ENCODE measurements around the gene FUT3.
"Not testable (repeated sequence)": the region's sequence is repeated elsewhere in the genome, so short reads cannot be mapped to it uniquely, and the experiment has no call there.

Gene FUT3

DNA sequence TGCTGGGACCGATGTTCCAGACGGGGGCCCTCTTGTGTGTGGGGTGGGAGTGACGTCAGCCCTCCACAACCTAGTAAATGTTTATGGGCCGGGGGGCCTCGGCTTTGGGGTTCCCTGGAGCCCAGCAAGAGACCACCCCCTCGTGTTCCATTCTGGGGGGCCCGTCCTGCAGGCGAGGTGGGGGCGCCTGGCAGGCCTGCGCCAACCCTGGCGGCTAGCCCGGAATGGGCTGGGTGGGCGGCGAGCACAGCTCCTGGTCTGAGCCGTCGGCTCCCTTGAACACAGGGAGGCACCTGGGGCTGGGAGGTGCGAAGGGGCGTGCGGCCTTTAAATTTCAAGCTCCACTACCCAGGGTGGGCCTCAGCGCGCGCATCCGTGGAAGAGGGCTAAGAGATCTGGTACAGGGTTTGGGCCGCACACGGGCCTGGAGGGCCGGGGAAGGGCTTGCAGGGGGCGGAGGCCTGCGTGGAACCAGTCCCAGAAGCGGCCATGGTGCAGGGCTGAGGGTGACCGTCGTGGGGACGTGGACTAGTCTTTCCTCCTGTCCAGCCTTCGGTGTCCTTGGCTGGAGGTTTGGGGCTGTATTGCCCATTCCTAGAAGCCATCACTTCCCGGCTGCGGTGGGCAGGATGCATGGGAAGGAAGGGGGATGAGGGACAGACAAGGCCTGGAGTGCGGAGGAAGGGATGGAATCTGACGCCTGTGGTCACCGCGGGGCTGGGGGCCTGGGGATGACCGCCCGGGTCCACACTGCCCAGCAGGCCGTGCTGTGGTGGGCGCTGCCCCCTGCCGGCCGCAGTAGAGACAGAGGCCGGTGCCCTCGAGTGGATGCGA, 40.9 kb upstream of the FUT3 start:
- peaks cover 15% of the 10 kb centered on the region for H3K4me1 ChIP-seq (ENCODE audit: control insufficient read depth, insufficient read depth, low read length)

DNA sequence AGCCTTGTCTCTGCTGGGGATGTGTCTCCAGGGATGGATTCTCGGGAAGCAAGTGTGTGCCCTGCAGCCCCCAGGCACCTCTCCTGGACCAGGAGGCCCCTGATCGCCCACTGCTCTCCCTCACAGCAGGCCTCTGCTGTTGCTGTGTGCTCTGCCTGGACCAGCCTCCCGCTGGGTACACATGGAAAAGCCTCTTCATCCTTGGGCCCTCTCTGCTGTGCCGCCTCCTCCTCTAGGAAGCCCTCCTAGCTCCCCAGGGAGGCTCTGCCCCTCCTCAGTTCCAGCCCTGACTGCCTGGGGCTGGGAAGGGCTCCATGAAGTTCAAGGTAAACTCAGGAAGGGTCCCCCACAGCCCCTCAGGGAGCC, 40.3 kb upstream of the FUT3 start:
- H3K27ac ChIP-seq (ENCODE audit: low read depth, low read length) = no peak overlapping the region
- peaks cover 15% of the 10 kb centered on the region for H3K4me1 ChIP-seq (ENCODE audit: control insufficient read depth, insufficient read depth, low read length)
- no peak overlapping the region for H3K4me3 ChIP-seq (ENCODE audit: low read length)
- no peak overlapping the region for H3K9ac ChIP-seq (ENCODE audit: low read length)
- peaks cover 11% of the 10 kb centered on the region for H3K36me3 ChIP-seq (ENCODE audit: control insufficient read depth, insufficient read depth, low read length)
- H3K27me3 ChIP-seq (ENCODE audit: control insufficient read depth, insufficient read depth, low read length) = peaks cover 3% of the 10 kb centered on the region

More for the DNA sequence above, 40.9 kb upstream of the FUT3 start:
- H3K27me3 ChIP-seq (ENCODE audit: control insufficient read depth, insufficient read depth, low read length) = peaks cover 3% of the 10 kb centered on the region
- H3K4me3 ChIP-seq (ENCODE audit: low read length) = no peak overlapping the region
- no peak overlapping the region for H3K9ac ChIP-seq (ENCODE audit: low read length)
- H3K36me3 ChIP-seq (ENCODE audit: control insufficient read depth, insufficient read depth, low read length) = peaks cover 13% of the 10 kb centered on the region
- no peak overlapping the region for H3K27ac ChIP-seq (ENCODE audit: low read depth, low read length)

DNA sequence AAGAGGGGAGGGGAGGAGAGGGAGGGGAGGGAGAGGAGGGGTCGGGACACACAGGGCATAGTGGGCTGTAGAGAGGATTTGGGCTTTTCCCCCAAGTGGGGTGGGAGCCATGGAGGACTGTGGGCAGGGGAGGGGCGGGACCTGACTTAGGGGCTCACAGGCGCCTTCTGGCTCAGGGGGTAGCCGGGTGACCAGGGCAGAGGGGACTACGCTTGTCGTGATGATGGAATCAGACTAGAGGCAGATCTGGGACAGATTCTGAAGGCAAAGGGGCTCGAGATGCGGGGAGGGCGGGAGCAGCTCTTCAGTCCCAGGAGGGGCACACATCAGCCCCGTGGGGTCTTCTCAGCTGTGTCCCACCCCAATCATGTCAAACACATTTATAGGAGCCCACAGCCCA, 38.9 kb upstream of the FUT3 start:
- peaks cover 3% of the 10 kb centered on the region for H3K27me3 ChIP-seq (ENCODE audit: control insufficient read depth, insufficient read depth, low read length)
- no peak overlapping the region for H3K4me3 ChIP-seq (ENCODE audit: low read length)
- H3K27ac ChIP-seq (ENCODE audit: low read depth, low read length) = peak overlapping the region; percentile 58
- H3K36me3 ChIP-seq (ENCODE audit: control insufficient read depth, insufficient read depth, low read length) = peaks cover 4% of the 10 kb centered on the region
- H3K9ac ChIP-seq (ENCODE audit: low read length) = no peak overlapping the region
- H3K4me1 ChIP-seq (ENCODE audit: control insufficient read depth, insufficient read depth, low read length) = peaks cover 15% of the 10 kb centered on the region

DNA sequence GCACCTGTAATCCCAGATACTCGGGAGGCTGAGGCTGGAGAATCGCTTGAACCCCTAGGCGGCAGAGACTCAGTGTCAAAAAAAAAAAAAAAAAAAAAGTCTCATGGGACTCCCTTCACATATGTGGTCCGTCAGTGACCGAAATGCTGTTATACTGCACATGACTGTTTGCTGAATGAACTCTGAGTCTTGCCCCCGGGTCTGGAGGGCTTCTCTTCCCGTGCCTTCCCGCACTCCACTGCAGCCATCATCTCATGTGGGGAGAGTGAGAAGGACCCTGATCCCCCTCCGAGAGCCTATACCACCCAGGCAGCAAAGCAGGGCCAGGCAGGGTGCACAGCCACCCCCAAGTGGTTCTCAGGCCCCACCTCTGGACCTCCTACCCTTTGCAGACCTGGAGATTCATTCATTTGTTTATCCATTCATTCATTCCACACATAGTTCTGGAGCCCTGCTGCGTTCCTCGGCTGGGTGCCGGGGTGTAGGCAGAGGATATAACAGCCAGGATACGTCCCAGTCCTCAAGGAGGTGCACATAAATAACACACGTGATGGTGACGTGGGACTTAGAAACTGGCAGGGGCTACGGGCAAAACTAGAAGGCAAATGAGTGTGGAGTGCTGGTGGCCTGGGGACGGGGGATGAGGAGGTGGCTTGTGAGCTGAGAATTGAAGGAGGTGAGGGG, 38.2 kb upstream of the FUT3 start:
- Histone ChIP-seq H3K4me3 (ENCODE audit: low read length) (no peak overlapping the region), H3K27ac (ENCODE audit: low read depth, low read length) (peak overlapping the region; percentile 58), H3K9ac (ENCODE audit: low read length) (no peak overlapping the region), H3K4me1 (ENCODE audit: control insufficient read depth, insufficient read depth, low read length) (peaks cover 15% of the 10 kb centered on the region), H3K36me3 (ENCODE audit: control insufficient read depth, insufficient read depth, low read length) (no peaks in the 10 kb centered on the region), H3K27me3 (ENCODE audit: control insufficient read depth, insufficient read depth, low read length) (peaks cover 3% of the 10 kb centered on the region)

DNA sequence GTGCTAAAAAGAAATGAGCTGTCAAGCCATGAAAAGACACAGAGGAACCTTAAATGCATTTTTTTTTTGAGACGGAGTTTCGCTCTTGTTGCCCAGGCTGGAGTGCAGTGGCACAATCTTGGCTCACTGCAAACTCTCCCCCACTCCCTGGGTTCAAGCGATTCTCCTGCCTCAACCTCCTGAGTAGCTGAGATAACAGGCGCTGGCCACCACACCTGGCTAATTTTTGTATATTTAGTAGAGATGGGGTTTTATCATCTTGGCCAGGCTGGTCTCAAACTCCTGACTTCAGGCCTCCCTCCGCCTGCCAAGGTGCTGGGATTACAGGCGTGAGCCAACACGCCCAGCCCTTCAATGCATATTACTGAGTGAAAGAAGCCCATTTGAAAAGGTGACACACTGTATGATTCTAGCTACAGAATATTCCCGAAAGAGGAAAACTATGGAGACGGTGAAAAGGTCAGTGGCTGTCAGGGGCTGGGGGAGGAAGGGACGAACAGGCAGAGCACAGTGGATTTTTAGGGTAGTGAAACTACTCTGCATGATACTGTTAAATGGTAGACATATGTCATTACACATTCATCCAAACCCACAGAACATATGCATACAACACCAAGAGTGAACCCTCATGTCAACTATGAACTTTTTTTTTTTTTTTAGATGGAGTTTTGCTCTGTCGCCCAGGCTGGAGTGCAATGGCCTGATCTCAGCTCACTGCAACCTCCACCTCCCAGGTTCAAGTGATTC, 33.0 kb upstream of the FUT3 start:
- H3K27ac ChIP-seq (ENCODE audit: low read depth, low read length); H3K27me3 ChIP-seq (ENCODE audit: control insufficient read depth, insufficient read depth, low read length); H3K9ac ChIP-seq (ENCODE audit: low read length); H3K36me3 ChIP-seq (ENCODE audit: control insufficient read depth, insufficient read depth, low read length); H3K4me3 ChIP-seq (ENCODE audit: low read length): not testable (repeated sequence)
- peaks cover 12% of the 10 kb centered on the region for H3K4me1 ChIP-seq (ENCODE audit: control insufficient read depth, insufficient read depth, low read length)

DNA sequence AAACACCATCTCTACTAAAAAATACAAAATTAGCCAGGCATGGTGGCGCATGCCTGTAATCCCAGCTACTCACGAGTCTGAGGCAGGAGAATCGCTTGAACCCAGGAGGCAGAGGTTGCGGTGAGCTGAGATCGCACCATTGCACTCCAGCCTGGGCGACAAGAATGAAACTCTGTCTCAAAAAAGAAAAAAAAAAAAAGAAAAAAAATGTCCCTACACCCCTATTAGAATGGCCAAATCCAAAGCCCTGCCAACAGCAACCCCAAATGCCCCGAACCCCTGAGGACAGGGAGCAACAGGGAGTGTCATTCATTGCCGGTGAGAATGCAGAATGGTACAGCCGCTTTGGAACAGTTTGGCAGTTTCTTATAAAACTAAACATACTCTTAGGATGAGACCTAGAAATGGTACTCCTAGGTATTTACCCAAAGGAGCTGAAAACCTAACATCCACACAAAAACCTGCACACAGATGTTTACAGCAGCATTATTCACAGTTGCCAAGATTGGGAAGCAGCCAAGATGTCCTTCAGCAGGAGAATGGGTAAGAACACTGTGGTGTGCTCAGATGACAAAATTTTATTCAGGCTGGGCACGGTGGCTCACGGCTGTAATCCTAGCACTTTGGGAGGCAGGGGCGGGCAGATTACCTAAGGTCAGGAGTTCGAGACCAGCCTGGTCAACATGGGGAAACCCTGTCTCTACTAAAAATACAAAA, 32.1 kb upstream of the FUT3 start:
- H3K9ac ChIP-seq (ENCODE audit: low read length); H3K27me3 ChIP-seq (ENCODE audit: control insufficient read depth, insufficient read depth, low read length): not testable (repeated sequence)
- H3K4me1 ChIP-seq (ENCODE audit: control insufficient read depth, insufficient read depth, low read length) = peaks cover 12% of the 10 kb centered on the region

DNA sequence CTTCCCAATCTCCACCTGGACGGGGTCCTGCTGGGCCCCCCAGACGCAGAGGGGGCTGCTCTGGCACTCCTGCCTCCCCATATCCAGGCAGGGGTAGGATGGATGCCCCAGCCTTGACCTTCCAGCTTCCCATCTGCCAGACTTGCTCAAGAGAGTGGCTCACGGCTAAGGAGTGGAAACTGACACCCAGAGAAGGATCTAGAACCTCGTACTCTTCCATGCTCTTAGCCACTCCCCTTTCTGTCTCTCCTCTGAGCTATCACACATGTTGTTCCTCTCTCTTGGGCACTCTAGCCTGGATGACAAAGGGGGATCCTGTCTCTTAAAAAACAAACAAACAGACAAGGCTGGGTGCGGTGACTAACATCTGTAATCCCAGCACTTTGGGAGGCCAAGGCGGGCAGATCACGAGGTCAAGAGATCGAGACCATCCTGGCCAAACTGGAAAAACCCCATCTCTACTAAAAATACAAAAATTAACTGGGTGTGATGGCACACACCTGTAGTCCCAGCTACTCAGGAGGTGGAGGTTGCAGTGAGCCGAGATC, 31.2 kb upstream of the FUT3 start:
- H3K27ac ChIP-seq (ENCODE audit: low read depth, low read length) = peak overlapping the region; percentile 40

More for the DNA sequence above, 32.1 kb upstream of the FUT3 start:
- not testable (repeated sequence) for H3K36me3 ChIP-seq (ENCODE audit: control insufficient read depth, insufficient read depth, low read length); H3K4me3 ChIP-seq (ENCODE audit: low read length)
- H3K27ac ChIP-seq (ENCODE audit: low read depth, low read length) = peak overlapping the region; percentile 37

DNA sequence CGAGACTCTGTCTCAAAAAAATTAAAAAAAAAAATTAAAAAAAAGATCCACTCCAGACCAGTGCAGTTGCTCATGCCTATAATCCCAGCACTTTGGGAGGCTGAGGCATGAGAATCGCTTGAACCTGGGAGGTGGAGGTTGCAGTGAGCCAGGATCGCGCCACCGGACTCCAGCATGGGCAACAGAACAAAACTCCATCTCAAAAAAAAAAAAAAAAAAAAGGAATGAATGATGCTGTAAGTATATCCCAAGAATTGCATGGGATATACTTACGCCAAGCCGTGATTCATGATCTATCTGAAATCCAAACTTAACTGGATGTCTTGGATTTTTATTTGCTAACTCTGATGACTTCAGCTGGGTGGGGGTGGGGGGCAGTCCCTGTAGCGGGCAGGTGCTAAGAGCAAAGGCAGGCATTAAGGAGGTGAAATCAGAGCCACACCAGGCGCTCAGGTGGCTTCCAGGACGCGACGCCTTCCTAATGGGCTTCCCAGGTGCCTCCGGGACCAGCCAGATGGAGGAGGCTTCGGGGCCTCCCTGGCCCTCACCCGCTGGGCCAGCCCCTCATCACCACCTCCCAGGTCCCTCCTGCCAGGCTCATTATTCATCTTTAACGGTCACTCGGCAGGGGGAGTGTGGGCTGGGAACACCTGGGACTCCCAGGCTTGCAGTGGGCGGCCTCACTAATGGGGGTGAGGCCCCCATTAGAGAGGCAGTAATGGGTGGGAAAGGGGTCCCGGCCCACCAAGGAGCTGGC, 30.5 kb upstream of the FUT3 start:
- H3K27ac ChIP-seq (ENCODE audit: low read depth, low read length) = peak overlapping the region; percentile 40
- no peaks in the 10 kb centered on the region for H3K36me3 ChIP-seq (ENCODE audit: control insufficient read depth, insufficient read depth, low read length)
- H3K9ac ChIP-seq (ENCODE audit: low read length) = no peak overlapping the region
- peaks cover 12% of the 10 kb centered on the region for H3K4me1 ChIP-seq (ENCODE audit: control insufficient read depth, insufficient read depth, low read length)
- H3K4me3 ChIP-seq (ENCODE audit: low read length) = no peak overlapping the region
- H3K27me3 ChIP-seq (ENCODE audit: control insufficient read depth, insufficient read depth, low read length) = no peaks in the 10 kb centered on the region

More for the DNA sequence above, 31.2 kb upstream of the FUT3 start:
- Histone ChIP-seq H3K4me3 (ENCODE audit: low read length) (no peak overlapping the region), H3K27me3 (ENCODE audit: control insufficient read depth, insufficient read depth, low read length) (no peaks in the 10 kb centered on the region), H3K36me3 (ENCODE audit: control insufficient read depth, insufficient read depth, low read length) (no peaks in the 10 kb centered on the region), H3K9ac (ENCODE audit: low read length) (no peak overlapping the region), H3K4me1 (ENCODE audit: control insufficient read depth, insufficient read depth, low read length) (peaks cover 12% of the 10 kb centered on the region)

DNA sequence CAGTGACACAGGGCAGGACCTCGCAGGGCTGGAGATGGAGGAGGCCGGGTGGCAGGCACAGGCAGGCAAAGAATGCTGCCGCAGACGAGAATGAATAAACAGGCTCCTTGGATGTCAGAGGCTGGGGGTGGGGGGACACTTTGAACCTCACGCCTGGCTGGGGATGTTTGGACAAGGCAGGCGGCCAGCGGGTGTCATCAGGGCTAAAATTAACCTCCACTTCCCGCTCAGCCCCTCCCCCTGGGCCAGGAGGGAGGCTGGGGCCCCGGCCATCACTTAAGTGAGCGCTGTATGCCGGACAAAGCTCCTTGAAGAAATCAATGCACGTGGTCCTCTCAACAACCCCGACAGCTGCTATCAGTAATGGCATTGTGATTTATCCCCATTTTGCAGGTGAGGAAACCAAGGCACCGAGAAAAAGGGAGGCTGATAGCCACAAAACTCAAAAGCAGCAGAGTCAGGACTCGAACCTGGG, 29.4 kb upstream of the FUT3 start:
- Histone ChIP-seq H3K9ac (ENCODE audit: low read length) (no peak overlapping the region), H3K27ac (ENCODE audit: low read depth, low read length) (peak overlapping the region; percentile 72), H3K36me3 (ENCODE audit: control insufficient read depth, insufficient read depth, low read length) (no peaks in the 10 kb centered on the region), H3K27me3 (ENCODE audit: control insufficient read depth, insufficient read depth, low read length) (no peaks in the 10 kb centered on the region), H3K4me1 (ENCODE audit: control insufficient read depth, insufficient read depth, low read length) (peaks cover 12% of the 10 kb centered on the region), H3K4me3 (ENCODE audit: low read length) (no peak overlapping the region)

DNA sequence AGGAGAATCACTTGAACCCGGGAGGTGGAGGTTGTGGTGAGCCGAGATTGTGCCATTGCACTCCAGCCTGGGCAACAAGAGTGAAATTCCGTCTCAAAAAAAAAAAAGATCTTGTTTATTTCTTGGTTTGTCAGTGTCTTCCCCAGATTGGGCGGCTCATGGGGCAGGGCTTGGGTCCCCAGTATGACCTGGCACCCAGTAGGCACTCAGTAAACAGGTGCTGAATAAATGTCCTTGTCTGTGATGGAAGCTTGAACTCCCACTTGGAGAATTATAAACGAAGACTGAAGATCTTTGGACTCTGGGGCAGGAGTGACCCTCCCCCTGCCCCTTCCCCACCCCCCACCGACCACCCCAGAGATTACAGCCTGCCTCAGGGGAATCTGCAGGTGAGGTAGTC, 28.9 kb upstream of the FUT3 start:
- peaks cover 12% of the 10 kb centered on the region for H3K4me1 ChIP-seq (ENCODE audit: control insufficient read depth, insufficient read depth, low read length)
- peak overlapping the region; percentile 72 for H3K27ac ChIP-seq (ENCODE audit: low read depth, low read length)
- no peaks in the 10 kb centered on the region for H3K27me3 ChIP-seq (ENCODE audit: control insufficient read depth, insufficient read depth, low read length)
- no peak overlapping the region for H3K9ac ChIP-seq (ENCODE audit: low read length)
- no peak overlapping the region for H3K4me3 ChIP-seq (ENCODE audit: low read length)
- H3K36me3 ChIP-seq (ENCODE audit: control insufficient read depth, insufficient read depth, low read length) = no peaks in the 10 kb centered on the region

DNA sequence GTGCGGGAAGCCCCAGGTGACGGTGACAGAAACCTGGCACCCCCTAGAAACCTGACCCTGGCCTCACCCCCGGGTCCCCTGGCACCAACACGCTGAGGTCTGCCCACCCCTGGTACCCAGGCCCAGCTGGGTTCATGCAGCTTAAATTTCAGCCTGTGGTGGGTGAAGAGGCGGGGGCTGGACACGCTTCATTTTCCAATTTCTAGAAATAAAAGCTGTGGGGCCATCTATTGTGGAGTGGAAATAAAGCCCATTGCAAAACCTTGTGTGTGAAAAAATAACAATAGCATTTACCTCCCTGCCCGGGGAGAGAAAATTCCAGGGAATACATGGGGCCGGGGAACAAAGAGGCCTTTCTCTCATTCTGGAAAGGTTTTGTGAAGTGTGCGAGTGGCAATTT, 26.6 kb upstream of the FUT3 start:
- Histone ChIP-seq H3K9ac (ENCODE audit: low read length) (no peak overlapping the region), H3K4me1 (ENCODE audit: control insufficient read depth, insufficient read depth, low read length) (peaks cover 12% of the 10 kb centered on the region), H3K27ac (ENCODE audit: low read depth, low read length) (no peak overlapping the region), H3K27me3 (ENCODE audit: control insufficient read depth, insufficient read depth, low read length) (no peaks in the 10 kb centered on the region), H3K4me3 (ENCODE audit: low read length) (no peak overlapping the region), H3K36me3 (ENCODE audit: control insufficient read depth, insufficient read depth, low read length) (no peaks in the 10 kb centered on the region)

All from rectal smooth muscle tissue (tissue), 1 donor.